ENCODE measurements around the gene CHRNA4. TPM values are rescaled to one million over a fixed set of nuclear protein-coding genes. Genes with fewer than 3 reads are reported as not detected.

CHRNA4 gene
- total RNA-seq, 2 donors from 2014 or later = 0.46 TPM; not detected in 1

- Histone ChIP-seq H3K4me1 (ENCODE audit: control insufficient read depth, insufficient read depth, low read length) (no peaks in the 10 kb centered on the region), H3K9me3 (ENCODE audit: control insufficient read depth, low read length) (no peaks in the 10 kb centered on the region), H3K36me3 (ENCODE audit: control insufficient read depth, insufficient read depth, low read length) (no peaks in the 10 kb centered on the region), H3K4me3 (ENCODE audit: low read length) (no peak overlapping the region), H3K27ac (ENCODE audit: low read depth, low read length) (no peak overlapping the region), H3K27me3 (ENCODE audit: control insufficient read depth, insufficient read depth, low read length, poor library complexity, severe bottlenecking) (no peaks in the 10 kb centered on the region), H3K9ac (ENCODE audit: extremely low read depth, low read length, poor library complexity, severe bottlenecking) (no peak overlapping the region)
- TF ChIP-seq CTCF (conservative IDR thresholded peaks at IDR 0.05) = no peak
- WGBS, 2 experiments (ENCODE audit: insufficient coverage in 1 of 2, insufficient read length in 1 of 2) = 93 to 96% methylated on average over 13 to 19 of the region's 19 CpGs
- no peaks in the 10 kb centered on the region for H3K27me3 Mint-ChIP-seq (ENCODE audit: insufficient read depth)
- H3K4me1 Mint-ChIP-seq = no peaks in the 10 kb centered on the region
- no peaks in the 10 kb centered on the region for H3K36me3 Mint-ChIP-seq (ENCODE audit: low read depth)
- H3K4me3 Mint-ChIP-seq = no peak overlapping the region
- no peak for DNase-seq
- no peak overlapping the region for H3K27ac Mint-ChIP-seq
- H3K9me3 Mint-ChIP-seq = no peaks in the 10 kb centered on the region
Observed at GRCh38 chr20:63403403-63404105, 42.4 kb upstream of the CHRNA4 start.

GRCh38 chr20:63402860-63403220, 41.7 kb upstream of the CHRNA4 start:
- no peaks in the 10 kb centered on the region for H3K4me1 Mint-ChIP-seq
- H3K27ac Mint-ChIP-seq = no peak overlapping the region
- no peaks in the 10 kb centered on the region for H3K4me1 ChIP-seq (ENCODE audit: control insufficient read depth, insufficient read depth, low read length)
- no peaks in the 10 kb centered on the region for H3K27me3 Mint-ChIP-seq (ENCODE audit: insufficient read depth)
- TF ChIP-seq CTCF (conservative IDR thresholded peaks at IDR 0.05) = no peak
- H3K4me3 ChIP-seq (ENCODE audit: low read length) = no peak overlapping the region
- H3K36me3 Mint-ChIP-seq (ENCODE audit: low read depth) = no peaks in the 10 kb centered on the region
- no peak overlapping the region for H3K27ac ChIP-seq (ENCODE audit: low read depth, low read length)
- no peak overlapping the region for H3K4me3 Mint-ChIP-seq
- no peaks in the 10 kb centered on the region for H3K36me3 ChIP-seq (ENCODE audit: control insufficient read depth, insufficient read depth, low read length)
- no peak for DNase-seq
- WGBS, 2 experiments (ENCODE audit: insufficient coverage in 1 of 2, insufficient read length in 1 of 2) = 88 to 91% methylated on average over 6 to 9 of the region's 9 CpGs
- no peaks in the 10 kb centered on the region for H3K27me3 ChIP-seq (ENCODE audit: control insufficient read depth, insufficient read depth, low read length, poor library complexity, severe bottlenecking)
- H3K9ac ChIP-seq (ENCODE audit: extremely low read depth, low read length, poor library complexity, severe bottlenecking) = no peak overlapping the region
- H3K9me3 ChIP-seq (ENCODE audit: control insufficient read depth, low read length) = no peaks in the 10 kb centered on the region
- no peaks in the 10 kb centered on the region for H3K9me3 Mint-ChIP-seq

DNA sequence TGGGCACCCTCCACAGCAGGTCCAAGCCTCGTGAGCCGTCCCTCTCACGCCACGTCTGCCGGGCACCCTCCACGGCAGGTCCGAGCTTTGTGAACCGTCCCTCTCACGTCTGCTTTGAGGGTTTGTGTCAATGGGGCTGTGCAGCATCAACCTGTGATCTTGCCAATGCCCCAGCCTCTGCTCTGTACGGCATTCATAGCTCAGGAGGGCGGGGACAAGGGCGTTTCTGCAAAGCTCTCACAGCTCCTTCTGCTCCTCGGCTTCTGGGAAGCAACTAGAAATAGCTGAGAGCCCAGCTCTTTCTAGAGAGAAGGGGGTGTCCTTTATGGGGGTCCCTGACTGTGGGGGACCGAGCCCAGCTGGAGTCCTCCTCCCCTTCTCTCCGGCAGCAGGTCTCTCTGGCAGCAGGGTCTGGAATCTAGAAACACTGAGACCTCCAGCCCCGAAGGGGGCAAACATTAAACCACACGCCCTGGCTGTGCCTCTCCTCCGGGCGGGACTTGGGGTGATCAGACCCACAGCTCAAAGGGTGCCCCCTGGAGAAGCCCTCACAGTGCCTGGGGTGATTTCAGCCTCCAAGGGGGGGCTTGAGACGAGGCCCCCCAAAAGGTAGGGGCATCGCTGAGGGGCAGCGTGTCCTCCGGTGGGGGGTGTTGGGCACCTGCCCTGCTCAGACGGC, 41.2 kb upstream of the CHRNA4 start:
- H3K9ac ChIP-seq (ENCODE audit: extremely low read depth, low read length, poor library complexity, severe bottlenecking) = no peak overlapping the region
- Mint-ChIP-seq H3K4me1 (no peaks in the 10 kb centered on the region), H3K9me3 (no peaks in the 10 kb centered on the region), H3K4me3 (no peak overlapping the region), H3K27me3 (ENCODE audit: insufficient read depth) (no peaks in the 10 kb centered on the region), H3K27ac (no peak overlapping the region), H3K36me3 (ENCODE audit: low read depth) (no peaks in the 10 kb centered on the region)
- H3K27ac ChIP-seq (ENCODE audit: low read depth, low read length) = no peak overlapping the region
- 87% methylated on average over 15 to 24 of the region's 24 CpGs for WGBS, 2 experiments (ENCODE audit: insufficient coverage in 1 of 2, insufficient read length in 1 of 2)
- TF ChIP-seq CTCF (conservative IDR thresholded peaks at IDR 0.05) = no peak
- no peak overlapping the region for H3K4me3 ChIP-seq (ENCODE audit: low read length)
- no peaks in the 10 kb centered on the region for H3K9me3 ChIP-seq (ENCODE audit: control insufficient read depth, low read length)
- no peaks in the 10 kb centered on the region for H3K36me3 ChIP-seq (ENCODE audit: control insufficient read depth, insufficient read depth, low read length)
- no peaks in the 10 kb centered on the region for H3K4me1 ChIP-seq (ENCODE audit: control insufficient read depth, insufficient read depth, low read length)
- no peak for DNase-seq
- H3K27me3 ChIP-seq (ENCODE audit: control insufficient read depth, insufficient read depth, low read length, poor library complexity, severe bottlenecking) = no peaks in the 10 kb centered on the region
